Measurements from ENCODE around the gene TMEM33. TPM values are rescaled to one million over a fixed set of nuclear protein-coding genes. Genes with fewer than 3 reads are reported as not detected.

Gene TMEM33
- total and polyA plus RNA-seq, 4 donors, result 12.4 to 63.5 (median 45.0) TPM

DNA sequence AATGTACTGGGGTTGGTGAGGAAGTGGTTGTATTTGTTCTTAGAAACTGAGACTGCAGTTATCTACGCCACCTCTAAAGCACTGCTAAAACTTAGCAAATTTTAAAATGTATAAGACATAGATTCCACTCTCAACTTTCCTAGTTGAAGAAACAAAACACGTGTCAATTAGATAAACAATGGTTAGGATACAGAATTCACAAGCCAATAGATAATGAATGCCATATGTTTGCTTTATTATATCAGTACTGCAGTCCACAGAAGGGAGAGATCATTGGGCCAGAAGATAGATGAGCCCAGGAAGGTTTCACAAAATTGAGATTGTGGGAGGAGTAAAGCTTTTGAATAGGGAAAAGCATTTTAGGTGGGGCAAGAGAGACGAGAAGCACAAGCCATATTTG lies 14.3 kb downstream of the TMEM33 start:
- Histone ChIP-seq H3K27me3 (ENCODE audit: control insufficient read depth in 3 of 3, insufficient read depth in 3 of 3, low read length in 2 of 3) (no peaks in the 10 kb centered on the region), H3K27ac (ENCODE audit: low read depth in 1 of 2, low read length in 1 of 2) (no peak overlapping the region), H3K36me3 (ENCODE audit: control insufficient read depth in 4 of 4, insufficient read depth in 4 of 4, low read length in 4 of 4) (peaks cover 8 to 24% (median 16%) of the 10 kb centered on the region in 4 donors), H3K4me1 (ENCODE audit: control insufficient read depth in 5 of 5, insufficient read depth in 5 of 5, low read length in 5 of 5) (no peaks in the 10 kb centered on the region), H3K9ac (ENCODE audit: insufficient read depth in 1 of 2, low read length in 2 of 2) (no peak overlapping the region), H3K9me3 (ENCODE audit: control insufficient read depth in 4 of 4, insufficient read depth in 3 of 4, low read length in 3 of 4) (no peaks in the 10 kb centered on the region), H3K4me3 (no peak overlapping the region)
- DNase-seq, result no peak
- WGBS, 2 donors, result 80 to 84% methylated on average over 3 of the region's 3 CpGs
- no peak for ATAC-seq (ENCODE audit: insufficient read depth, low FRiP score)
- TF ChIP-seq, protein P1, sequence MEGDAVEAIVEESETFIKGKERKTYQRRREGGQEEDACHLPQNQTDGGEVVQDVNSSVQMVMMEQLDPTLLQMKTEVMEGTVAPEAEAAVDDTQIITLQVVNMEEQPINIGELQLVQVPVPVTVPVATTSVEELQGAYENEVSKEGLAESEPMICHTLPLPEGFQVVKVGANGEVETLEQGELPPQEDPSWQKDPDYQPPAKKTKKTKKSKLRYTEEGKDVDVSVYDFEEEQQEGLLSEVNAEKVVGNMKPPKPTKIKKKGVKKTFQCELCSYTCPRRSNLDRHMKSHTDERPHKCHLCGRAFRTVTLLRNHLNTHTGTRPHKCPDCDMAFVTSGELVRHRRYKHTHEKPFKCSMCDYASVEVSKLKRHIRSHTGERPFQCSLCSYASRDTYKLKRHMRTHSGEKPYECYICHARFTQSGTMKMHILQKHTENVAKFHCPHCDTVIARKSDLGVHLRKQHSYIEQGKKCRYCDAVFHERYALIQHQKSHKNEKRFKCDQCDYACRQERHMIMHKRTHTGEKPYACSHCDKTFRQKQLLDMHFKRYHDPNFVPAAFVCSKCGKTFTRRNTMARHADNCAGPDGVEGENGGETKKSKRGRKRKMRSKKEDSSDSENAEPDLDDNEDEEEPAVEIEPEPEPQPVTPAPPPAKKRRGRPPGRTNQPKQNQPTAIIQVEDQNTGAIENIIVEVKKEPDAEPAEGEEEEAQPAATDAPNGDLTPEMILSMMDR (IDR thresholded peaks at IDR 0.05; ENCODE audit: control extremely low read depth, extremely low read depth), result no peak

DNA sequence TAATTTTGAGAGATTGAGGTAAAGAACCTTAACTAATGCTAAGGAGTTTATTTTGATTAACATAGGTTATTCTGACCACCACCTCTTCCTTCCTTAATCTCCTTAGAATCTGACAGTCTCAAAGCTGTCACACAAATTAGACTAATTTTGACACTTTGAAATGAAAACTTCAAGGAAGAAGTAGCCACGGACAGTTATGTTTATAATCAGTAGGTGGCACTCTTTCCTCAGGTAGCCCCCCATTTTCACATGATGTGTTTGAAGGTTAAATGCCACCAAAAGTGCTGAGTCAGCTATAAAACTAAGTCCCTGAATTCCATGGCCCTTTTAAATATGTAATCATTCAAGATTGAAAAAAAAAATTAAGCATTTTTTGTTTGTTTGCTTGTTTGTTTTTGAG lies 22.4 kb downstream of the TMEM33 start:
- H3K9me3 ChIP-seq (ENCODE audit: control insufficient read depth in 4 of 4, insufficient read depth in 3 of 4, low read length in 3 of 4), result no peaks in the 10 kb centered on the region
- H3K4me3 ChIP-seq, result no peak overlapping the region
- no peak for ATAC-seq (ENCODE audit: insufficient read depth, low FRiP score)
- H3K4me1 ChIP-seq (ENCODE audit: control insufficient read depth in 5 of 5, insufficient read depth in 5 of 5, low read length in 5 of 5), result no peaks in the 10 kb centered on the region
- no peak overlapping the region for H3K27ac ChIP-seq (ENCODE audit: low read depth in 1 of 2, low read length in 1 of 2)
- WGBS, 2 donors, result 23 to 24% methylated on average over 1 of the region's 1 CpG
- H3K27me3 ChIP-seq (ENCODE audit: control insufficient read depth in 3 of 3, insufficient read depth in 3 of 3, low read length in 2 of 3), result no peaks in the 10 kb centered on the region
- TF ChIP-seq, protein P1 (IDR thresholded peaks at IDR 0.05; ENCODE audit: control extremely low read depth, extremely low read depth), result no peak
- peaks cover 0 to 15% (median 8%) of the 10 kb centered on the region in 4 donors for H3K36me3 ChIP-seq (ENCODE audit: control insufficient read depth in 4 of 4, insufficient read depth in 4 of 4, low read length in 4 of 4)
- H3K9ac ChIP-seq (ENCODE audit: insufficient read depth in 1 of 2, low read length in 2 of 2), result no peak overlapping the region
- peak in 1 of 3 donors; percentile 14 for DNase-seq

DNA sequence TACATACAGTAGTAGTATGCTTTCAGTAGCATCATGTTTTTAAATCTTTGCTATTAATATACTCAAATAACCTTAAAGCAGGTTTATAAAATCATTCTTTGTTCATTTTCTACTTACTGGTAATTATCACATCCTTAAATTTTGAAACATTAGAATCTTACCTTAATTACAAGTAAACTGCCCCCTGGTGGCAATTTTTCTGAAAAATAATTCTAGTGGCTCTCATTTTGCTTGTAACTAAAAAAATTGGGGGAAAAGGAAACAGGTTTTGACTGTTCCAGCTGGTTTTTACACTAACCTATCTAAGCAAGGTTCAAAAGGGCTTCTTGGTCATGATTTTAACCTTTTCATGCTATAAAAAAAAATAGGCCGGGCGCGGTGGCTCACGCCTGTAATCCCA lies 27.9 kb downstream of the TMEM33 start:
- no peak overlapping the region for H3K4me3 ChIP-seq
- no peaks in the 10 kb centered on the region for H3K4me1 ChIP-seq (ENCODE audit: control insufficient read depth in 5 of 5, insufficient read depth in 5 of 5, low read length in 5 of 5)
- no peak overlapping the region for H3K27ac ChIP-seq (ENCODE audit: low read depth in 1 of 2, low read length in 1 of 2)
- TF ChIP-seq, protein P1 (IDR thresholded peaks at IDR 0.05; ENCODE audit: control extremely low read depth, extremely low read depth), result no peak
- WGBS, 2 donors, result 96 to 97% methylated on average over 4 of the region's 4 CpGs
- peak in 2 of 3 donors; percentile 12 to 23 for DNase-seq
- no peak for ATAC-seq (ENCODE audit: insufficient read depth, low FRiP score)
- no peaks in the 10 kb centered on the region for H3K9me3 ChIP-seq (ENCODE audit: control insufficient read depth in 4 of 4, insufficient read depth in 3 of 4, low read length in 3 of 4)
- H3K36me3 ChIP-seq (ENCODE audit: control insufficient read depth in 4 of 4, insufficient read depth in 4 of 4, low read length in 4 of 4), result no peaks in the 10 kb centered on the region
- no peak overlapping the region for H3K9ac ChIP-seq (ENCODE audit: insufficient read depth in 1 of 2, low read length in 2 of 2)
- H3K27me3 ChIP-seq (ENCODE audit: control insufficient read depth in 3 of 3, insufficient read depth in 3 of 3, low read length in 2 of 3), result no peaks in the 10 kb centered on the region

DNA sequence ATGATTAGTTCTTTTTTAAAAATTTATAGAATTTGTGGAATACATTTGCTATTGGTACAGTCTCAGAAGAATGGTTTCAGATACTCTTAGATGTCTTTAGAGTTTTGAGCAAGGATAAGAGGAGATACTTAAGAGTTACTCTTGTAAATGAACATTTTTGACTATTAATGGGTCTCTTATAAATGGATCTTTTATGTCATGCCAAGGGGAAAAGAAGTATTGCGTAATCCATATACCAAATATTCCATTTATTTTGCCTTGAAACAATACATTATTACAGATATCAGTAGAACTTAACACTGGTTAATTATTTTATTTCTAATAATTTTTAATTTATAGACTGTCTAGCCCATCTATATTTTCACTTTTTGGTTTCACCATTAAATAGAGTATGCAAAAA lies 29.2 kb downstream of the TMEM33 start:
- Histone ChIP-seq H3K4me1 (ENCODE audit: control insufficient read depth in 5 of 5, insufficient read depth in 5 of 5, low read length in 5 of 5) (no peaks in the 10 kb centered on the region), H3K27ac (ENCODE audit: low read depth in 1 of 2, low read length in 1 of 2) (no peak overlapping the region), H3K9ac (ENCODE audit: insufficient read depth in 1 of 2, low read length in 2 of 2) (no peak overlapping the region), H3K4me3 (no peak overlapping the region), H3K9me3 (ENCODE audit: control insufficient read depth in 4 of 4, insufficient read depth in 3 of 4, low read length in 3 of 4) (peaks cover 0 to 6% (median 1%) of the 10 kb centered on the region in 4 donors), H3K27me3 (ENCODE audit: control insufficient read depth in 3 of 3, insufficient read depth in 3 of 3, low read length in 2 of 3) (no peaks in the 10 kb centered on the region), H3K36me3 (ENCODE audit: control insufficient read depth in 4 of 4, insufficient read depth in 4 of 4, low read length in 4 of 4) (no peaks in the 10 kb centered on the region)
- ATAC-seq (ENCODE audit: insufficient read depth, low FRiP score), result no peak
- WGBS, 2 donors, result 93 to 98% methylated on average over 1 of the region's 1 CpG
- TF ChIP-seq, protein P1 (IDR thresholded peaks at IDR 0.05; ENCODE audit: control extremely low read depth, extremely low read depth), result no peak
- DNase-seq, result no peak
